ENCODE results near the gene AR.

The AR gene

DNA sequence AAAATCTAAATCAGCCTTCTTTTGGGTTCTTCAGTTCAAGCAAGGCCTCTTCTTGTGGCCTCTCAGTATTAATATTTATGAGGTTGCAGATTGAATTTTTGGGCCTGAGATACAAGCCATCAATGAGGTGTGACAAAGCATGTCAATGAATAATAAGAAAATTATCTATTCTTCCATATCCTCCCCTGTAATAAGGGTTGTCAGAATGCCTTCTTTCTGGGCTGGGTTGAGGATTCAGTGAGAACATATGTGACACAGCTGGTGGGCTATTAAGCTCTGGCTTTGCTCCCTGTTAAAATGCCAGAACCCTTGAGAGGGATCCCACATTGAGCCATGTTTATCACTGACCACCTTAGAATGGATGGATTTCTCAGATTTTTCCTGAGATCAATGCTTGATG is 187.2 kb downstream of the AR start:
- TF ChIP-seq CEBPB (IDR thresholded peaks at IDR 0.05) (no peak), TCF12 (IDR thresholded peaks at IDR 0.05; ENCODE audit: low read depth) (no peak), EP300 (IDR thresholded peaks at IDR 0.05; ENCODE audit: borderline replicate concordance) (no peak), CREB1 (IDR thresholded peaks at IDR 0.05; ENCODE audit: low read depth) (no peak), TAF1 (IDR thresholded peaks at IDR 0.05; ENCODE audit: low read depth) (no peak), TEAD4 (IDR thresholded peaks at IDR 0.05) (no peak), YY1 (IDR thresholded peaks at IDR 0.05; ENCODE audit: low read depth) (no peak), MAX (IDR thresholded peaks at IDR 0.05) (no peak), ZBTB7A (IDR thresholded peaks at IDR 0.05; ENCODE audit: low read depth) (no peak), RAD21 (IDR thresholded peaks at IDR 0.05; ENCODE audit: low read depth) (no peak), FOXM1 (IDR thresholded peaks at IDR 0.05; ENCODE audit: borderline replicate concordance, low read depth) (no peak)
- TF ChIP-seq, protein P1, sequence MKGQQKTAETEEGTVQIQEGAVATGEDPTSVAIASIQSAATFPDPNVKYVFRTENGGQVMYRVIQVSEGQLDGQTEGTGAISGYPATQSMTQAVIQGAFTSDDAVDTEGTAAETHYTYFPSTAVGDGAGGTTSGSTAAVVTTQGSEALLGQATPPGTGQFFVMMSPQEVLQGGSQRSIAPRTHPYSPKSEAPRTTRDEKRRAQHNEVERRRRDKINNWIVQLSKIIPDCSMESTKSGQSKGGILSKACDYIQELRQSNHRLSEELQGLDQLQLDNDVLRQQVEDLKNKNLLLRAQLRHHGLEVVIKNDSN (IDR thresholded peaks at IDR 0.05): no peak

DNA sequence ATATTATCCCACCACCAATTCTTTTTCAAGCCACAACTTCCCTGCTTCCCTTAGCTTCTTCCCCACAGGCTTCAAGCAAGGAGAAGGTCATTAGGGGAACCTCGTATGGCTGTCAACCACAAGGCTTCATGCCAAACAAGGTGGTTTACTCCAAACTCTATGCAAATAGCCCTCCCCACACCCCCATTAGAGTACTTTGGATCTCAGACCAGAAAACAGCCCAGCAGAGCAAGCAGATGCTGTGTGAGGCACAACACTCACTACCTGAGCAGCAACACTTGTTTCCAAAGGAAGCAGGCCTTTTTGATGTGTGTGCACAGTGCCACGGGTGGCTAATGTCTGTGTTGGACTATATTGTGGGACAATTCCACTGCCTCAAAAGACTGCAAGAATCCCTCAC is 189.0 kb downstream of the AR start:
- TF ChIP-seq CEBPB (IDR thresholded peaks at IDR 0.05): no peak
- TF ChIP-seq REST (IDR thresholded peaks at IDR 0.05; ENCODE audit: low read depth): no peak
- TF ChIP-seq RAD21 (IDR thresholded peaks at IDR 0.05; ENCODE audit: low read depth): no peak
- TF ChIP-seq EGR1 (IDR thresholded peaks at IDR 0.05): no peak
- no peak for TF ChIP-seq NFIC (IDR thresholded peaks at IDR 0.05)
- TF ChIP-seq TEAD4 (IDR thresholded peaks at IDR 0.05): no peak
- no peak for TF ChIP-seq FOXM1 (IDR thresholded peaks at IDR 0.05; ENCODE audit: borderline replicate concordance, low read depth)
- no peak for TF ChIP-seq MAX (IDR thresholded peaks at IDR 0.05)
- no peak for TF ChIP-seq TCF12 (IDR thresholded peaks at IDR 0.05; ENCODE audit: low read depth)
- TF ChIP-seq EP300 (IDR thresholded peaks at IDR 0.05; ENCODE audit: borderline replicate concordance): no peak
- TF ChIP-seq ZBTB7A (IDR thresholded peaks at IDR 0.05; ENCODE audit: low read depth): no peak
- no peak for TF ChIP-seq TAF1 (IDR thresholded peaks at IDR 0.05; ENCODE audit: low read depth)
- TF ChIP-seq YY1 (IDR thresholded peaks at IDR 0.05; ENCODE audit: low read depth): no peak
- TF ChIP-seq, protein P1 (IDR thresholded peaks at IDR 0.05): no peak
- no peak for TF ChIP-seq CREB1 (IDR thresholded peaks at IDR 0.05; ENCODE audit: low read depth)

GRCh38 chrX:67734111-67734753 is 190.4 kb downstream of the AR start:
- no peak for TF ChIP-seq TAF1 (IDR thresholded peaks at IDR 0.05; ENCODE audit: low read depth)
- TF ChIP-seq NFIC (IDR thresholded peaks at IDR 0.05): no peak

- TF ChIP-seq EP300 (IDR thresholded peaks at IDR 0.05; ENCODE audit: borderline replicate concordance) (no peak), CREB1 (IDR thresholded peaks at IDR 0.05; ENCODE audit: low read depth) (no peak), NFIC (IDR thresholded peaks at IDR 0.05) (no peak), TAF1 (IDR thresholded peaks at IDR 0.05; ENCODE audit: low read depth) (no peak), EGR1 (IDR thresholded peaks at IDR 0.05) (no peak), CEBPB (IDR thresholded peaks at IDR 0.05) (no peak), MAX (IDR thresholded peaks at IDR 0.05) (no peak), YY1 (IDR thresholded peaks at IDR 0.05; ENCODE audit: low read depth) (no peak), TEAD4 (IDR thresholded peaks at IDR 0.05) (no peak), REST (IDR thresholded peaks at IDR 0.05; ENCODE audit: low read depth) (no peak), RAD21 (IDR thresholded peaks at IDR 0.05; ENCODE audit: low read depth) (no peak), TCF12 (IDR thresholded peaks at IDR 0.05; ENCODE audit: low read depth) (no peak), FOXM1 (IDR thresholded peaks at IDR 0.05; ENCODE audit: borderline replicate concordance, low read depth) (no peak), ZBTB7A (IDR thresholded peaks at IDR 0.05; ENCODE audit: low read depth) (no peak)
- TF ChIP-seq, protein P1 (IDR thresholded peaks at IDR 0.05): no peak
Observed at GRCh38 chrX:67749536-67749935, 205.7 kb downstream of the AR start.

GRCh38 chrX:67750694-67751093 is 206.9 kb downstream of the AR start:
- TF ChIP-seq FOXM1 (IDR thresholded peaks at IDR 0.05; ENCODE audit: borderline replicate concordance, low read depth) (no peak), EP300 (IDR thresholded peaks at IDR 0.05; ENCODE audit: borderline replicate concordance) (no peak), NFIC (IDR thresholded peaks at IDR 0.05) (no peak), MAX (IDR thresholded peaks at IDR 0.05) (no peak), ZBTB7A (IDR thresholded peaks at IDR 0.05; ENCODE audit: low read depth) (no peak), TCF12 (IDR thresholded peaks at IDR 0.05; ENCODE audit: low read depth) (no peak), TAF1 (IDR thresholded peaks at IDR 0.05; ENCODE audit: low read depth) (no peak), REST (IDR thresholded peaks at IDR 0.05; ENCODE audit: low read depth) (no peak), YY1 (IDR thresholded peaks at IDR 0.05; ENCODE audit: low read depth) (no peak), TEAD4 (IDR thresholded peaks at IDR 0.05) (no peak), RAD21 (IDR thresholded peaks at IDR 0.05; ENCODE audit: low read depth) (no peak), CREB1 (IDR thresholded peaks at IDR 0.05; ENCODE audit: low read depth) (no peak), EGR1 (IDR thresholded peaks at IDR 0.05) (no peak)
- TF ChIP-seq, protein P1 (IDR thresholded peaks at IDR 0.05): no peak
